ENCODE measurements around the gene SEL1L3.
"Not testable (repeated sequence)": the region's sequence is repeated elsewhere in the genome, so short reads cannot be mapped to it uniquely, and the experiment has no call there.

SEL1L3 gene

GRCh38 chr4:25867781-25868294 is 5.0 kb upstream of the SEL1L3 start:
- H3K27ac ChIP-seq = no peak overlapping the region
- no peak for TF ChIP-seq CTCF (IDR thresholded peaks at IDR 0.05)

GRCh38 chr4:25866401-25866800 is 3.6 kb upstream of the SEL1L3 start:
- H3K4me3 ChIP-seq; H3K27ac ChIP-seq; DNase-seq (ENCODE audit: low spot score): not testable (repeated sequence)

More at GRCh38 chr4:25867781-25868294, 5.0 kb upstream of the SEL1L3 start:
- no peak for DNase-seq (ENCODE audit: low spot score)
- H3K4me3 ChIP-seq = no peak overlapping the region

GRCh38 chr4:25865586-25865985 is 2.8 kb upstream of the SEL1L3 start:
- Histone ChIP-seq H3K27ac (no peak overlapping the region), H3K4me3 (no peak overlapping the region)
- no peak for DNase-seq (ENCODE audit: low spot score)
- TF ChIP-seq CTCF (IDR thresholded peaks at IDR 0.05) = no peak

GRCh38 chr4:25863831-25864418 is 1.1 kb upstream of the SEL1L3 start:
- no peak overlapping the region for H3K27ac ChIP-seq
- DNase-seq (ENCODE audit: low spot score) = no peak
- TF ChIP-seq CTCF (IDR thresholded peaks at IDR 0.05) = no peak
- H3K4me3 ChIP-seq = peak overlapping the region; percentile 91

- Histone ChIP-seq H3K27ac (no peak overlapping the region), H3K4me3 (peak overlapping the region; percentile 91)
- no peak for DNase-seq (ENCODE audit: low spot score)
- TF ChIP-seq CTCF (IDR thresholded peaks at IDR 0.05) = no peak
These were observed 578 bp upstream of the SEL1L3 start for GRCh38 chr4:25863347-25863784.

- no peak for DNase-seq (ENCODE audit: low spot score)
- TF ChIP-seq CTCF (IDR thresholded peaks at IDR 0.05) = no peak
These were observed 807 bp downstream of the SEL1L3 start for GRCh38 chr4:25861951-25862410.

GRCh38 chr4:25861280-25861950 is 1.4 kb downstream of the SEL1L3 start:
- DNase-seq (ENCODE audit: low spot score) = no peak
- Histone ChIP-seq H3K4me3 (peak overlapping the region; percentile 91), H3K27ac (no peak overlapping the region)
- no peak for TF ChIP-seq CTCF (IDR thresholded peaks at IDR 0.05)

More at GRCh38 chr4:25861951-25862410, 807 bp downstream of the SEL1L3 start:
- H3K27ac ChIP-seq = peak overlapping the region in 1 of 2 donors; percentile 62
- H3K4me3 ChIP-seq = peak overlapping the region; percentile 91

Data from coronary artery (tissue), 2 donors.